ENCODE results near the gene NBPF1. TPM values are rescaled to one million over a fixed set of nuclear protein-coding genes. Genes with fewer than 3 reads are reported as not detected.
"Not testable (repeated sequence)": the region's sequence is repeated elsewhere in the genome, so short reads cannot be mapped to it uniquely, and the experiment has no call there.

The NBPF1 gene
- polyA plus RNA-seq, 4 donors: 11.7 to 60.6 (median 19.6) TPM

GRCh38 chr1:16521288-16521583, 92.1 kb downstream of the NBPF1 start:
- 43 to 68% (median 54%) methylated on average over 12 of the region's 12 CpGs for WGBS, 3 donors
- Histone ChIP-seq H3K9me3 (ENCODE audit: control insufficient read depth in 2 of 2, insufficient read depth in 1 of 2, low read depth in 1 of 2, low read length in 1 of 2) (no peaks in the 10 kb centered on the region), H3K27me3 (ENCODE audit: control insufficient read depth in 3 of 3, insufficient read depth in 3 of 3, low read length in 3 of 3) (peaks cover 0 to 36% (median 3%) of the 10 kb centered on the region in 3 donors), H3K36me3 (ENCODE audit: control insufficient read depth in 3 of 3, insufficient read depth in 2 of 3, low read depth in 1 of 3, low read length in 3 of 3) (no peaks in the 10 kb centered on the region), H3K4me3 (ENCODE audit: low read depth in 1 of 3, low read length in 3 of 3) (no peak overlapping the region), H3K4me1 (ENCODE audit: control insufficient read depth in 3 of 3, insufficient read depth in 2 of 3, low read depth in 1 of 3, low read length in 2 of 3) (no peaks in the 10 kb centered on the region), H3K27ac (ENCODE audit: low read depth in 1 of 3, low read length in 2 of 3) (no peak overlapping the region)
- DNase-seq (no peak), FAIRE-seq (no peak)

GRCh38 chr1:16520435-16521287, 92.7 kb downstream of the NBPF1 start:
- H3K4me1 ChIP-seq (ENCODE audit: control insufficient read depth in 3 of 3, insufficient read depth in 2 of 3, low read depth in 1 of 3, low read length in 2 of 3); H3K27ac ChIP-seq (ENCODE audit: low read depth in 1 of 3, low read length in 2 of 3); FAIRE-seq; H3K36me3 ChIP-seq (ENCODE audit: control insufficient read depth in 3 of 3, insufficient read depth in 2 of 3, low read depth in 1 of 3, low read length in 3 of 3); H3K9me3 ChIP-seq (ENCODE audit: control insufficient read depth in 2 of 2, insufficient read depth in 1 of 2, low read depth in 1 of 2, low read length in 1 of 2): not testable (repeated sequence)
- peak overlapping the region in 1 of 3 donors; percentile 12 for H3K4me3 ChIP-seq (ENCODE audit: low read depth in 1 of 3, low read length in 3 of 3)
- WGBS, 3 donors: 19 to 45% (median 35%) methylated on average over 46 to 48 of the region's 48 CpGs
- peak in 1 of 2 donors; percentile 26 for DNase-seq
- H3K27me3 ChIP-seq (ENCODE audit: control insufficient read depth in 3 of 3, insufficient read depth in 3 of 3, low read length in 3 of 3): peaks cover 0 to 36% (median 3%) of the 10 kb centered on the region in 3 donors

DNA sequence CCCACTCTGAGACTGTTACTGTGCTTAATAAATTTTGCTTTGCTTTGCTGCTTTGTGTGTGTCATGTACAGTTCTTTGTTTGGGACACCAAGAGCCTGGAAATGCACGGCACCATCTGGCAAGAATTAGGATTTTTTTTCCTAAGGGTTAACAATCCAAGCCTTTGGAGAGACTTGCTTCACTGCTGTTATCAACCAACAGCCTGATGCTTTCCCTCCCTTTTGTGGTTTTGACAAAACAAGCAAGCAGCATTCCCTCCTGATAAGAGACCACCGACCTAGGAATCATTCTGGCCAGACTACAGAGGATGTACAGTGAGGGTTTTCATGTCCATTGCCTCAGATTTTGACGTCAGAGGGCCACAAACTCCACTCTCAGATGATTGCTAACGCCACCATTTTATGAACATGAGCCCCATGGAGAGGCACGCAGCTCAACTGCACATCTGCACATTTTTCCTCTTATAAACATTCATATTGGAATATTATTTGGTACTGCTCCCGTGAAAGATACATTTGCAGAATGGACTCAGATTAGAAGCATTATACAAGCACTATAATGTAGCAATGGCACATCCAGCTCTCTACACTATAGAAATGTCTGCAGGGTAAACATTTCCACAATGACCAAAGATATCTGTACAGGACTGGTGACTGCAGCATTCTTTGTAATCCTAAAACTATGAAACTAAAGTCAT, 94.0 kb downstream of the NBPF1 start:
- H3K27me3 ChIP-seq (ENCODE audit: control insufficient read depth in 3 of 3, insufficient read depth in 3 of 3, low read length in 3 of 3): peaks cover 0 to 36% (median 3%) of the 10 kb centered on the region in 3 donors
- WGBS, 3 donors: 51 to 66% (median 61%) methylated on average over 5 to 6 of the region's 6 CpGs
- not testable (repeated sequence) for H3K4me3 ChIP-seq (ENCODE audit: low read depth in 1 of 3, low read length in 3 of 3); DNase-seq; FAIRE-seq; H3K36me3 ChIP-seq (ENCODE audit: control insufficient read depth in 3 of 3, insufficient read depth in 2 of 3, low read depth in 1 of 3, low read length in 3 of 3); H3K9me3 ChIP-seq (ENCODE audit: control insufficient read depth in 2 of 2, insufficient read depth in 1 of 2, low read depth in 1 of 2, low read length in 1 of 2); H3K4me1 ChIP-seq (ENCODE audit: control insufficient read depth in 3 of 3, insufficient read depth in 2 of 3, low read depth in 1 of 3, low read length in 2 of 3); H3K27ac ChIP-seq (ENCODE audit: low read depth in 1 of 3, low read length in 2 of 3)

DNA sequence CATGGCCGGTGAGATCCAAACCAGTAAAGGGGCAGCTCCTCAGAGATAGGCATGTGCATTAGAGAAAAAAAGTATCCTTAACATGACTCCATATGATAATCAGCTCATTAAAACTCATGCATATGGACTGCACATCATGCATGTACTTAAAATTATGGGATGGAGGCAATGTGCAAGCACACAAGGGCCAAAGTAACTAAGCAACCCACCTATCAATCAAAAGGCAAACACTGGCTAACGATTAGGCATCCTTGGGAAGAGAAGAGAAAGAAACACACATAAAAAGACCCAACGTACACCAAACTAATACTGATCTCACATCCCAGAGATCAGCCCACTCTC, 94.5 kb downstream of the NBPF1 start:
- H3K4me1 ChIP-seq (ENCODE audit: control insufficient read depth in 3 of 3, insufficient read depth in 2 of 3, low read depth in 1 of 3, low read length in 2 of 3); H3K9me3 ChIP-seq (ENCODE audit: control insufficient read depth in 2 of 2, insufficient read depth in 1 of 2, low read depth in 1 of 2, low read length in 1 of 2); H3K4me3 ChIP-seq (ENCODE audit: low read depth in 1 of 3, low read length in 3 of 3); FAIRE-seq; H3K27ac ChIP-seq (ENCODE audit: low read depth in 1 of 3, low read length in 2 of 3); DNase-seq; H3K36me3 ChIP-seq (ENCODE audit: control insufficient read depth in 3 of 3, insufficient read depth in 2 of 3, low read depth in 1 of 3, low read length in 3 of 3): not testable (repeated sequence)
- H3K27me3 ChIP-seq (ENCODE audit: control insufficient read depth in 3 of 3, insufficient read depth in 3 of 3, low read length in 3 of 3): peaks cover 0 to 36% (median 3%) of the 10 kb centered on the region in 3 donors
- 43 to 59% (median 46%) methylated on average over 3 of the region's 3 CpGs for WGBS, 3 donors

GRCh38 chr1:16516694-16517410, 96.5 kb downstream of the NBPF1 start:
- DNase-seq; H3K36me3 ChIP-seq (ENCODE audit: control insufficient read depth in 3 of 3, insufficient read depth in 2 of 3, low read depth in 1 of 3, low read length in 3 of 3); H3K4me3 ChIP-seq (ENCODE audit: low read depth in 1 of 3, low read length in 3 of 3); H3K9me3 ChIP-seq (ENCODE audit: control insufficient read depth in 2 of 2, insufficient read depth in 1 of 2, low read depth in 1 of 2, low read length in 1 of 2); H3K4me1 ChIP-seq (ENCODE audit: control insufficient read depth in 3 of 3, insufficient read depth in 2 of 3, low read depth in 1 of 3, low read length in 2 of 3); H3K27ac ChIP-seq (ENCODE audit: low read depth in 1 of 3, low read length in 2 of 3); FAIRE-seq: not testable (repeated sequence)
- H3K27me3 ChIP-seq (ENCODE audit: control insufficient read depth in 3 of 3, insufficient read depth in 3 of 3, low read length in 3 of 3): peaks cover 0 to 29% (median 3%) of the 10 kb centered on the region in 3 donors
- 76 to 79% (median 78%) methylated on average over 5 of the region's 5 CpGs for WGBS, 3 donors

GRCh38 chr1:16514107-16515055, 99.0 kb downstream of the NBPF1 start, which contains the start of gene RNU1-1:
RNU1-1 (minus strand) TSS chr1:16514285.
- not testable (repeated sequence) for H3K9me3 ChIP-seq (ENCODE audit: control insufficient read depth in 2 of 2, insufficient read depth in 1 of 2, low read depth in 1 of 2, low read length in 1 of 2); H3K4me1 ChIP-seq (ENCODE audit: control insufficient read depth in 3 of 3, insufficient read depth in 2 of 3, low read depth in 1 of 3, low read length in 2 of 3); H3K36me3 ChIP-seq (ENCODE audit: control insufficient read depth in 3 of 3, insufficient read depth in 2 of 3, low read depth in 1 of 3, low read length in 3 of 3); H3K27me3 ChIP-seq (ENCODE audit: control insufficient read depth in 3 of 3, insufficient read depth in 3 of 3, low read length in 3 of 3)
- FAIRE-seq (peak; percentile 94), DNase-seq (peak; percentile 88 to 89)
- H3K27ac ChIP-seq (ENCODE audit: low read depth in 1 of 3, low read length in 2 of 3): peak within 1 kb of the TSS; percentile 62 to 90 (median 78)
- WGBS, 3 donors: 0 to 2% (median 2%) methylated on average over 25 to 37 of the region's 40 CpGs
- H3K4me3 ChIP-seq (ENCODE audit: low read depth in 1 of 3, low read length in 3 of 3): peak within 1 kb of the TSS in 1 of 3 donors; percentile 39

DNA sequence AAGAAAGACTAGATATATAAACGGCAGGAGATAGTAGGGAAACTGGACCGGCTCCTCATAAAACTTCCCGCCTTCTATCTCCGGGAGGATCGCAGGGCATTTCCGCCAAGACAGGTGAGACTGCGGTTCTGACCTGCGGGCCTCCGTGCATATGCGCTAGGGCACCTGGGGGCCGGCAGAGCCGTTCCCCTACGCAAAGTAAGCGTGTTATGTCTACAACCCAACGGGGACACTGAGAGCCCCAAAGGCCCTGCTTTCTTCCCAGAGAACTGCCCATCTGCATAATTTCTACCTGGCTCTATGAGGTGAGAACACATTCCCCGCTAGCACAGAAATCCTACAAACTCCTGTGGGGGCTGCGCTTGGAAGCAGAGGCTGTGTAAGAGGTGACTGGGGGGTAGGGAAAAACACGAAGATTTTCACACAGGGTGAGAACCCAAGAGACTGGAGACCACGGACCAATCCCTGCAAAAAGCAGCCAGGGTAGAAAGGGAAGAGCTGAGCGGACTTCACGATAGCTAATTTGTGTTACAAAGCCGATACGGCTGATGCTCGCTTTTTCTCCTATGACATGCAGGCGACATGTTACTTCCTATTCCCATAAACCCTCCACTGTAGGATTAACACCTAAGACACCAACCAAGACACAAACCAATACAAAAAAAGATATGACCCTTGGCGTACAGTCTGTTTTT, 99.8 kb downstream of the NBPF1 start:
- not testable (repeated sequence) for H3K4me1 ChIP-seq (ENCODE audit: control insufficient read depth in 3 of 3, insufficient read depth in 2 of 3, low read depth in 1 of 3, low read length in 2 of 3); FAIRE-seq; H3K27me3 ChIP-seq (ENCODE audit: control insufficient read depth in 3 of 3, insufficient read depth in 3 of 3, low read length in 3 of 3); H3K9me3 ChIP-seq (ENCODE audit: control insufficient read depth in 2 of 2, insufficient read depth in 1 of 2, low read depth in 1 of 2, low read length in 1 of 2); H3K36me3 ChIP-seq (ENCODE audit: control insufficient read depth in 3 of 3, insufficient read depth in 2 of 3, low read depth in 1 of 3, low read length in 3 of 3)
- peak overlapping the region in 1 of 3 donors; percentile 25 for H3K4me3 ChIP-seq (ENCODE audit: low read depth in 1 of 3, low read length in 3 of 3)
- 5 to 8% (median 7%) methylated on average over 17 to 25 of the region's 26 CpGs for WGBS, 3 donors
- DNase-seq: peak; percentile 86 to 92
- peak overlapping the region; percentile 41 to 90 (median 73) for H3K27ac ChIP-seq (ENCODE audit: low read depth in 1 of 3, low read length in 2 of 3)

Measured in small intestine (tissue), 7 donors.